GM12891 (cell line): Measurements from ENCODE around the gene DNAJC3.
A peak's percentile ranks its signal among the peaks of the same experiment; 100 is the strongest.
"Not testable (repeated sequence)": the region's sequence is repeated elsewhere in the genome, so short reads cannot be mapped to it uniquely, and the experiment has no call there.

Source experiments
- DNase-seq: peaks from one replicate; pipeline ENCODE4 v3.0.0; 2011; ENCODE audit warnings: low spot score; ENCODE audit not compliant: insufficient read length
- FAIRE-seq: peaks from 2 replicates; lab custom pipeline; 2011; peaks lifted over from hg19 to GRCh38; lab: Jason Lieb, UNC
- PAX5 ChIP-seq: IDR thresholded peaks from 2 replicates; pipeline ENCODE4 v1.6.1; 2011; ENCODE audit warnings: low read length, moderate library complexity, mild to moderate bottlenecking; ENCODE audit not compliant: insufficient read depth, severe bottlenecking
- POLR2A ChIP-seq: IDR thresholded peaks from 2 replicates; pipeline ENCODE4 v1.6.1; 2011; ENCODE audit warnings: low read depth, low read length, control low read depth
- POLR2AphosphoS5 ChIP-seq: IDR thresholded peaks from 2 replicates; pipeline ENCODE4 v1.6.1; 2011; ENCODE audit warnings: low read depth, low read length, control low read depth
- POU2F2 ChIP-seq: IDR thresholded peaks from 2 replicates; pipeline ENCODE4 v1.6.1; 2011; ENCODE audit warnings: low read depth, mild to moderate bottlenecking, control low read depth, low read length, moderate library complexity
- SPI1 ChIP-seq: IDR thresholded peaks from 2 replicates; pipeline ENCODE4 v1.6.1; 2011; ENCODE audit warnings: low read depth, low read length, control low read depth
- TAF1 ChIP-seq: IDR thresholded peaks from 2 replicates; pipeline ENCODE4 v1.6.1; 2011; ENCODE audit warnings: low read depth, low read length, control low read depth

The DNAJC3 gene

GRCh38 chr13:95740979-95741320 is 64.0 kb downstream of the DNAJC3 start:
- no peak for FAIRE-seq

GRCh38 chr13:95741584-95742563 is 64.9 kb downstream of the DNAJC3 start:
- FAIRE-seq (peak; percentile 26), DNase-seq (no peak)
- no peak for TF ChIP-seq PAX5
- TF ChIP-seq POU2F2 = no peak
- no peak for TF ChIP-seq POLR2A
- no peak for TF ChIP-seq TAF1
- no peak for TF ChIP-seq POLR2AphosphoS5
- TF ChIP-seq SPI1 = no peak

More at GRCh38 chr13:95740979-95741320, 64.0 kb downstream of the DNAJC3 start:
- TF ChIP-seq PAX5 (no peak), TAF1 (no peak), POLR2A (no peak), POU2F2 (no peak), POLR2AphosphoS5 (no peak), SPI1 (no peak)
- DNase-seq = no peak

GRCh38 chr13:95743192-95743591 is 66.3 kb downstream of the DNAJC3 start:
- TF ChIP-seq POLR2A (no peak), TAF1 (no peak), PAX5 (no peak)
- DNase-seq (no peak), FAIRE-seq (peak; percentile 56)

GRCh38 chr13:95745289-95745688 is 68.3 kb downstream of the DNAJC3 start:
- no peak for TF ChIP-seq POU2F2
- TF ChIP-seq POLR2A = no peak
- no peak for TF ChIP-seq TAF1
- TF ChIP-seq POLR2AphosphoS5 = no peak
- no peak for TF ChIP-seq SPI1
- no peak for FAIRE-seq
- no peak for DNase-seq

- TF ChIP-seq POU2F2 (no peak), TAF1 (no peak), SPI1 (no peak), POLR2A (no peak), POLR2AphosphoS5 (no peak), PAX5 (no peak)
- FAIRE-seq (no peak), DNase-seq (no peak)
Observed at GRCh38 chr13:95745752-95746151, 68.8 kb downstream of the DNAJC3 start.

- FAIRE-seq = no peak
- TF ChIP-seq POLR2A = no peak
- no peak for TF ChIP-seq TAF1
- TF ChIP-seq SPI1 = no peak
- TF ChIP-seq PAX5 = no peak
- TF ChIP-seq POU2F2 = no peak
- TF ChIP-seq POLR2AphosphoS5 = no peak
- no peak for DNase-seq
Observed at GRCh38 chr13:95749545-95749944, 72.6 kb downstream of the DNAJC3 start.

GRCh38 chr13:95752677-95753076 is 75.7 kb downstream of the DNAJC3 start:
- TF ChIP-seq POLR2A (no peak), POLR2AphosphoS5 (no peak), PAX5 (no peak), POU2F2 (no peak), TAF1 (no peak), SPI1 (no peak)
- FAIRE-seq (no peak), DNase-seq (no peak)

- no peak for DNase-seq
- no peak for FAIRE-seq
- TF ChIP-seq PAX5 (no peak), TAF1 (no peak), SPI1 (no peak), POLR2AphosphoS5 (no peak), POLR2A (no peak), POU2F2 (no peak)
Observed at GRCh38 chr13:95754069-95754468, 77.1 kb downstream of the DNAJC3 start.

- TF ChIP-seq POU2F2 (no peak), SPI1 (no peak), POLR2AphosphoS5 (no peak), POLR2A (no peak), PAX5 (no peak), TAF1 (no peak)
- FAIRE-seq (no peak), DNase-seq (no peak)
Observed at GRCh38 chr13:95756072-95756471, 79.1 kb downstream of the DNAJC3 start.

GRCh38 chr13:95762626-95763025 is 85.7 kb downstream of the DNAJC3 start:
- DNase-seq, FAIRE-seq: not testable (repeated sequence)
